Naive thymus-derived CD8-positive, alpha-beta T cell (primary cell): ENCODE measurements around the gene ELL2. TPM values are rescaled to one million over a fixed set of nuclear protein-coding genes. Genes with fewer than 3 reads are reported as not detected.

Experiments used
- ATAC-seq, 2 donors: fragments of 150-1000 bp; cut with Tn5 transposase in 1 of 2; sonication (Bioruptor Pico), chemical (Tn5 transposase) in 1 of 2; 1 replicate in 1 of 2; 2 replicates in 1 of 2; pipeline ENCODE4 v1.10.0; 2021; ENCODE audit warnings: mild to moderate bottlenecking in 2 of 2, moderate library complexity in 2 of 2
- POLR2A ChIA-PET: fragments of 350-600 bp; sonication (Branson Sonifier 250); formaldehyde crosslinking; loops from one replicate; lab custom pipeline; 2021; ENCODE audit warnings: antibody characterized with exemption; lab: Charles Lee
- DNase-seq, 10 donors: peaks; one replicate each; pipeline versions ENCODE4 v3.0.0 to v3.0.0-alpha.2; 2020 to 2022
- H3K27ac Mint-ChIP-seq, 10 donors: one replicate each; pipeline ENCODE4 v1.8.0; 2020 to 2022; ENCODE audit warnings: mild to moderate bottlenecking in 10 of 10, mixed read lengths in 10 of 10, moderate library complexity in 4 of 10, inconsistent platforms in 1 of 10
- H3K27me3 Mint-ChIP-seq, 5 donors: one replicate each; pipeline ENCODE4 v1.8.0; 2021 to 2022; ENCODE audit warnings: mixed read lengths in 5 of 5
- H3K36me3 Mint-ChIP-seq, 3 donors: one replicate each; pipeline ENCODE4 v1.8.0; 2020 to 2022; ENCODE audit warnings: mixed read lengths in 3 of 3, mild to moderate bottlenecking in 2 of 3, inconsistent platforms in 1 of 3
- H3K4me1 Mint-ChIP-seq, 4 donors: one replicate each; pipeline ENCODE4 v1.8.0; 2021 to 2022; ENCODE audit warnings: mixed read lengths in 4 of 4
- H3K4me3 Mint-ChIP-seq, 10 donors: one replicate each; pipeline ENCODE4 v1.8.0; 2020 to 2022; ENCODE audit warnings: mild to moderate bottlenecking in 10 of 10, mixed read lengths in 10 of 10, moderate library complexity in 6 of 10, inconsistent platforms in 1 of 10
- H3K9me3 Mint-ChIP-seq, 9 donors: one replicate each; pipeline ENCODE4 v1.8.0; 2020 to 2022; ENCODE audit warnings: mixed read lengths in 9 of 9, mild to moderate bottlenecking in 3 of 9, inconsistent platforms in 1 of 9, moderate library complexity in 1 of 9
- polyA plus RNA-seq, 3 donors: library from polyadenylated mRNA; unstranded; fragments of 300-500 nt; fragmentation: Illumina TruSeq; gene quantifications; one replicate each; pipeline ENCODE4 v1.2.3, GENCODE V29; 2021
- total RNA-seq, 8 experiments: library from RNA in 2 of 8; stranded (reverse) in 2 of 8; gene quantifications; one replicate each; pipeline ENCODE4 v1.2.3 and lab custom pipeline; 2021 to 2026

ELL2 gene
- total and polyA plus RNA-seq, 5 experiments from 2014 or later, result 1.8 to 13.8 (median 3.1) TPM

- H3K4me3 Mint-ChIP-seq, result no peak overlapping the region
- ATAC-seq (no peak), DNase-seq (no peak)
- H3K27ac Mint-ChIP-seq, result no peak overlapping the region
- no peaks in the 10 kb centered on the region for H3K36me3 Mint-ChIP-seq
- no peaks in the 10 kb centered on the region for H3K9me3 Mint-ChIP-seq
- no peaks in the 10 kb centered on the region for H3K4me1 Mint-ChIP-seq
- POLR2A ChIA-PET, result no interaction called here
- H3K27me3 Mint-ChIP-seq, result peaks cover 0 to 5% (median under 1%) of the 10 kb centered on the region in 5 donors
Measured at GRCh38 chr5:95993266-95993665, 31.6 kb upstream of the ELL2 start.

DNA sequence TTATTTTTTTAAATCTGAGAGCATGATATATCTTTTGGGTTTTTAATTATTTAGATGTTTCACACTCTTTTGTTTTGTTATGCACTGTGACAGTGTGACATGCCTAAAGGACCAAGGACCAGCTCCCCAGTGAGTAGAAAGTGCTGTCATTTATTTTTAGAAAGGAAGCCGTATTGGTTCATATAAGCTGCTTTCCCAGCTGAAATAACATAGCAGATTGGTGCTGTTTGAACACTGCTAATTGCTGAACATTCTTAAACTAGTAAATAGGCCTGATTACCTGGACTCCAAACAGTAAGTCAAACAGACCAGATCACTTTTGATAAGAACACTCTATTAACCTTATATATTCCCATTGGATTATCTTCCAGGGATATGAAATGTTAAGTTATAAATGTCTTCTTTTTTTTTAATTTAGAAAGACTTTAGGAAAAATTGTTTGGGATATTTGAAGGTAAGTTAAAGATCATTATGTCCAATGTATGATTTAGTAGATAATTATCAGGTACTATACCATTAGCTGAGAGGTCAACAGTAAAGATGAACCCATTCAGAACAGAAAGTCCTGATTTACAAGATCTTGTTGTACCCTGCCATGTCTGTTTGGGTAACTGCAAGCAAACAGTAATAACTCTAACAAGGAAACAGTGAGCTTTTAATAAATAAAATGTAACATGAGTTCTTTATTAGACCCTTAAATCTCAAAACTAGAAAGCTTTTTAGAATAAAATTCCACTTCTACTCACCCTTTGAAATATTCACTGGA, 27.8 kb upstream of the ELL2 start:
- no peak overlapping the region for H3K4me3 Mint-ChIP-seq
- no peaks in the 10 kb centered on the region for H3K36me3 Mint-ChIP-seq
- H3K4me1 Mint-ChIP-seq, result no peaks in the 10 kb centered on the region
- DNase-seq (no peak), ATAC-seq (no peak)
- H3K9me3 Mint-ChIP-seq, result no peaks in the 10 kb centered on the region
- no peak overlapping the region for H3K27ac Mint-ChIP-seq
- POLR2A ChIA-PET, result interaction anchor here (0.5 kb wide), 1 partner anchor 107 kb away, joined by 4 read pairs; no protein-coding TSS in a partner anchor
- H3K27me3 Mint-ChIP-seq, result peaks cover 0 to 2% (median 2%) of the 10 kb centered on the region in 5 donors

GRCh38 chr5:95988877-95989276, 27.2 kb upstream of the ELL2 start:
- no peaks in the 10 kb centered on the region for H3K4me1 Mint-ChIP-seq
- H3K27me3 Mint-ChIP-seq, result peaks cover 0 to 2% (median 2%) of the 10 kb centered on the region in 5 donors
- no peak overlapping the region for H3K4me3 Mint-ChIP-seq
- no peak for ATAC-seq
- no peak for DNase-seq
- no peak overlapping the region for H3K27ac Mint-ChIP-seq
- POLR2A ChIA-PET, result no interaction called here
- no peaks in the 10 kb centered on the region for H3K36me3 Mint-ChIP-seq
- H3K9me3 Mint-ChIP-seq, result no peaks in the 10 kb centered on the region

- ATAC-seq, result no peak
Measured at GRCh38 chr5:95988094-95988493, 26.4 kb upstream of the ELL2 start.

GRCh38 chr5:95986937-95987520, 25.4 kb upstream of the ELL2 start:
- POLR2A ChIA-PET, result no interaction called here
- Mint-ChIP-seq H3K27ac (no peak overlapping the region), H3K9me3 (no peaks in the 10 kb centered on the region), H3K4me3 (no peak overlapping the region), H3K27me3 (peaks cover 0 to 2% (median 2%) of the 10 kb centered on the region in 5 donors), H3K4me1 (no peaks in the 10 kb centered on the region), H3K36me3 (no peaks in the 10 kb centered on the region)
- ATAC-seq (no peak), DNase-seq (no peak)

More at GRCh38 chr5:95988094-95988493, 26.4 kb upstream of the ELL2 start:
- POLR2A ChIA-PET, result no interaction called here
- H3K4me1 Mint-ChIP-seq, result no peaks in the 10 kb centered on the region
- no peaks in the 10 kb centered on the region for H3K9me3 Mint-ChIP-seq
- no peaks in the 10 kb centered on the region for H3K36me3 Mint-ChIP-seq
- H3K4me3 Mint-ChIP-seq, result no peak overlapping the region
- peaks cover 0 to 2% (median 2%) of the 10 kb centered on the region in 5 donors for H3K27me3 Mint-ChIP-seq
- no peak overlapping the region for H3K27ac Mint-ChIP-seq
- no peak for DNase-seq

- H3K27me3 Mint-ChIP-seq, result peaks cover 0 to 2% (median 0%) of the 10 kb centered on the region in 5 donors
- no peak overlapping the region for H3K4me3 Mint-ChIP-seq
- ATAC-seq, result no peak
- no peaks in the 10 kb centered on the region for H3K36me3 Mint-ChIP-seq
- H3K4me1 Mint-ChIP-seq, result no peaks in the 10 kb centered on the region
- POLR2A ChIA-PET, result no interaction called here
- no peak overlapping the region for H3K27ac Mint-ChIP-seq
- no peak for DNase-seq
- H3K9me3 Mint-ChIP-seq, result no peaks in the 10 kb centered on the region
Measured at GRCh38 chr5:95986001-95986400, 24.4 kb upstream of the ELL2 start.

- H3K27ac Mint-ChIP-seq, result no peak overlapping the region
- POLR2A ChIA-PET, result no interaction called here
- no peaks in the 10 kb centered on the region for H3K9me3 Mint-ChIP-seq
- H3K4me3 Mint-ChIP-seq, result no peak overlapping the region
- H3K27me3 Mint-ChIP-seq, result peaks cover 0 to 5% (median 0%) of the 10 kb centered on the region in 5 donors
- no peaks in the 10 kb centered on the region for H3K4me1 Mint-ChIP-seq
- H3K36me3 Mint-ChIP-seq, result no peaks in the 10 kb centered on the region
- no peak for DNase-seq
- no peak for ATAC-seq
Measured at GRCh38 chr5:95985249-95985648, 23.6 kb upstream of the ELL2 start.

DNA sequence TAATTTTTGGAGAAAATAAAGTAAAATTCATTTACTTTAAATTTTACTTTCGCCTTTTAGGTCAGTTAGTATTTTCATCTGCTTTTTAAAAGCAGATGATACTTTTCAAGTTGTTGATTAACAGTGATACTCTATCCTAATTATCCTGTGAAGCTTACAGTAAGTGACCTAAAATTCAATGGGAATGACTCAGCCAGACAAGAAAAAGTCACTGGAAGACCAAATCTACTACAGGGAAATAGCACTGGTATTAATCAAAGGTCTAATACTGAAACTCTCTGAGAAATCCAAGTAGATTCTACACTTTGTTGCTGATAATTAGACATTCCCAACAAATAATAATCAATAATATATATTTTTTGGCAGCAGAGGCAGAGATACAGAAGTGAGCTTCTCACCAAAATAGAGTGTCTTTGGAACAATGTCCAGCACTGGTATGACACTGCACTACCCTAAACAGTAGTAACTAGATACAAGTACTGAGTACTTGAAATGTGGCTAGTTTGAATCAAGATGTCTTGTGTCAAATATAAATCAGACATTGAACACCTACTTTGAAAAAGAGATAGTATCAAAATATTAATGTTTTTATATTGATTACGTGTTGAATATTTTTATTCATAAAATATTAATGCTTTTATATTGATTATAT, 22.8 kb upstream of the ELL2 start:
- no peak for DNase-seq
- peaks cover 0 to 5% (median 0%) of the 10 kb centered on the region in 5 donors for H3K27me3 Mint-ChIP-seq
- ATAC-seq, result no peak
- H3K36me3 Mint-ChIP-seq, result no peaks in the 10 kb centered on the region
- POLR2A ChIA-PET, result no interaction called here
- H3K9me3 Mint-ChIP-seq, result no peaks in the 10 kb centered on the region
- no peak overlapping the region for H3K27ac Mint-ChIP-seq
- no peak overlapping the region for H3K4me3 Mint-ChIP-seq
- H3K4me1 Mint-ChIP-seq, result no peaks in the 10 kb centered on the region

DNA sequence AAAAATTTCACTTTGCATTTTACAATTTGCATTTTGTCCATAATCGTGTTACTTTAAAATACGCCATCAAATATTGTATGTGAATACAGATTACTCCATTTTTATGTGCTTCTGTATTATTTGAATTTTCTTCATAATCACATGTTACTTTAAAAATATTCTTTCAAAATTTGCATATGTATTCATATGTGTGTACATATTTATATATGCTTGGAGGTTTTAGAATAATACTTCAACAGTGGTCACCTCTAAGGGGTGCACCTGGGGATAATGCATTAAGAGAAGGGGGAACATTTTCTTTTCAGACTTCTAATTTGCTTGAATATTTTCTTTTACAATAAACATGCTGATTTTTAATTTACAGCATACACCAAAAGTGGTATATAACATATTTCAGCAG, 21.9 kb upstream of the ELL2 start:
- H3K9me3 Mint-ChIP-seq, result no peaks in the 10 kb centered on the region
- no peak overlapping the region for H3K27ac Mint-ChIP-seq
- H3K36me3 Mint-ChIP-seq, result no peaks in the 10 kb centered on the region
- peaks cover 0 to 5% (median 0%) of the 10 kb centered on the region in 5 donors for H3K27me3 Mint-ChIP-seq
- H3K4me3 Mint-ChIP-seq, result no peak overlapping the region
- DNase-seq (no peak), ATAC-seq (no peak)
- POLR2A ChIA-PET, result no interaction called here
- H3K4me1 Mint-ChIP-seq, result no peaks in the 10 kb centered on the region

- DNase-seq (no peak), ATAC-seq (no peak)
- H3K36me3 Mint-ChIP-seq, result no peaks in the 10 kb centered on the region
- POLR2A ChIA-PET, result no interaction called here
- H3K9me3 Mint-ChIP-seq, result no peaks in the 10 kb centered on the region
- no peak overlapping the region for H3K27ac Mint-ChIP-seq
- H3K4me3 Mint-ChIP-seq, result no peak overlapping the region
- peaks cover 0 to 3% (median 2%) of the 10 kb centered on the region in 5 donors for H3K27me3 Mint-ChIP-seq
- H3K4me1 Mint-ChIP-seq, result no peaks in the 10 kb centered on the region
Measured at GRCh38 chr5:95983080-95983479, 21.4 kb upstream of the ELL2 start.

- Mint-ChIP-seq H3K27me3 (peaks cover 3 to 11% (median 5%) of the 10 kb centered on the region in 5 donors), H3K4me1 (peaks cover 0 to 6% (median 0%) of the 10 kb centered on the region in 4 donors), H3K9me3 (peaks cover 0 to 2% (median 0%) of the 10 kb centered on the region in 9 donors), H3K27ac (no peak overlapping the region), H3K4me3 (no peak overlapping the region), H3K36me3 (peaks cover 0 to 4% (median 3%) of the 10 kb centered on the region in 3 donors)
- DNase-seq (no peak), ATAC-seq (no peak)
- POLR2A ChIA-PET, result no interaction called here
Measured at GRCh38 chr5:95976606-95977005, 15.0 kb upstream of the ELL2 start.

GRCh38 chr5:95975703-95976102, 14.1 kb upstream of the ELL2 start:
- Mint-ChIP-seq H3K4me1 (peaks cover 0 to 6% (median 0%) of the 10 kb centered on the region in 4 donors), H3K27me3 (peaks cover 3 to 11% (median 4%) of the 10 kb centered on the region in 5 donors), H3K27ac (no peak overlapping the region), H3K4me3 (no peak overlapping the region), H3K9me3 (peaks cover 0 to 2% (median 0%) of the 10 kb centered on the region in 9 donors), H3K36me3 (peaks cover 0 to 4% (median 3%) of the 10 kb centered on the region in 3 donors)
- DNase-seq, result no peak
- ATAC-seq, result no peak
- POLR2A ChIA-PET, result no interaction called here

GRCh38 chr5:95973793-95974325, 12.2 kb upstream of the ELL2 start:
- H3K27ac Mint-ChIP-seq, result no peak overlapping the region
- ATAC-seq (no peak), DNase-seq (no peak)
- H3K4me1 Mint-ChIP-seq, result peaks cover 0 to 6% (median 0%) of the 10 kb centered on the region in 4 donors
- POLR2A ChIA-PET, result interaction anchor here (0.7 to 0.9 kb wide), 2 partner anchors 11 to 157 kb away, joined by 3 read pairs; no protein-coding TSS in a partner anchor
- peaks cover 1 to 11% (median 4%) of the 10 kb centered on the region in 5 donors for H3K27me3 Mint-ChIP-seq
- no peak overlapping the region for H3K4me3 Mint-ChIP-seq
- peaks cover 0 to 6% (median 0%) of the 10 kb centered on the region in 9 donors for H3K9me3 Mint-ChIP-seq
- H3K36me3 Mint-ChIP-seq, result peaks cover 0 to 4% (median 3%) of the 10 kb centered on the region in 3 donors
